ENCODE measurements around the gene PPP2R1B. TPM values are rescaled to one million over a fixed set of nuclear protein-coding genes. Genes with fewer than 3 reads are reported as not detected.

PPP2R1B gene
- total RNA-seq, 1 donor from 2014 or later, result 24.1 TPM

- Histone ChIP-seq H3K4me3 (no peak overlapping the region), H3K4me1 (peaks cover 72% of the 10 kb centered on the region), H3K27me3 (ENCODE audit: low read depth) (no peaks in the 10 kb centered on the region), H3K36me3 (peaks cover 16% of the 10 kb centered on the region), H3K9me3 (no peaks in the 10 kb centered on the region), H3K27ac (peak overlapping the region; percentile 90)
- TF ChIP-seq, protein P1, sequence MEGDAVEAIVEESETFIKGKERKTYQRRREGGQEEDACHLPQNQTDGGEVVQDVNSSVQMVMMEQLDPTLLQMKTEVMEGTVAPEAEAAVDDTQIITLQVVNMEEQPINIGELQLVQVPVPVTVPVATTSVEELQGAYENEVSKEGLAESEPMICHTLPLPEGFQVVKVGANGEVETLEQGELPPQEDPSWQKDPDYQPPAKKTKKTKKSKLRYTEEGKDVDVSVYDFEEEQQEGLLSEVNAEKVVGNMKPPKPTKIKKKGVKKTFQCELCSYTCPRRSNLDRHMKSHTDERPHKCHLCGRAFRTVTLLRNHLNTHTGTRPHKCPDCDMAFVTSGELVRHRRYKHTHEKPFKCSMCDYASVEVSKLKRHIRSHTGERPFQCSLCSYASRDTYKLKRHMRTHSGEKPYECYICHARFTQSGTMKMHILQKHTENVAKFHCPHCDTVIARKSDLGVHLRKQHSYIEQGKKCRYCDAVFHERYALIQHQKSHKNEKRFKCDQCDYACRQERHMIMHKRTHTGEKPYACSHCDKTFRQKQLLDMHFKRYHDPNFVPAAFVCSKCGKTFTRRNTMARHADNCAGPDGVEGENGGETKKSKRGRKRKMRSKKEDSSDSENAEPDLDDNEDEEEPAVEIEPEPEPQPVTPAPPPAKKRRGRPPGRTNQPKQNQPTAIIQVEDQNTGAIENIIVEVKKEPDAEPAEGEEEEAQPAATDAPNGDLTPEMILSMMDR (IDR thresholded peaks at IDR 0.05), result no peak
- ATAC-seq, result no peak
- no peak for DNase-seq
- intact Hi-C loops (cut with DNase I), result no loop called here
Observed at GRCh38 chr11:111736181-111736590, 30.0 kb downstream of the PPP2R1B start.

DNA sequence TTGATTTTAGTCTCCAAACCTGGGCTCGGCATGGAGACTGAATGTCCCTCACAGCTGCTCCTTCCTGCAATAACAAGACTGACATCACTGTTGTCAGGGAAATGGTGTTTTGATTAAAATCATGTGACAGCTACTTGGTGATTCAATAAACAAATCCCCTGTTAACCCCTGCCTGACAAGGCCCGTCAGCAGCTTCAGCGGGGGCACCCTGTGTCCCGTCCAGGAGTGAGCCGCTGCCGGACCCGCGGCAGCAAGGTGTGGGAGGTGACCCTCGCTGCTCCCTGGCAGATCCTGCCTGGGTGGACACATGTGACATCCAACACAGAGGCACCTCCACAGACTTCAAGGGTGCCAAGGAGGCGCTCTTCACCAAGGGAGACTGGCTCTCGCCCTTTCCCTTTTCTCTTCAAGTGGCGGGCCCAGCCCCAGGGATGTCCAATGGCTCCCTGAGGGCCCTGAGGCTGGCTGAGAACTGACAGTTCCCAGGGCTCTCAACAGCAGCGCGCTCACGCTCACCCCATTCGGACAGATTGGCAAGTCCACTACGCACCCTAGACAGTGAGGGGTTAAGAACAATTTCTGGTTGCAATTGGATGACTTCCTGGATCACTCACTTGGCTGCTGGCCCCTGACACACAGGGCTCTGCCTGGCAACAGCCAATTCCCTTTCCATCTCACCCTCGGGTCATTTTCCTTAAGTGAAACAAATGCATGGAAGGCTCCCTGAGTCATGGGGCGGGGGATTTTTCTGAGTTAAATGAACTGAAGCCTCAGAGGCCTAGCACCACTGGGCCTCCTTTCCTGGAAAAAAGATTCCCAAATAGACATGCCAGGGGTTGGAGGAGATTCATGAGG is 30.7 kb downstream of the PPP2R1B start:
- TF ChIP-seq, protein P1 (IDR thresholded peaks at IDR 0.05), result no peak
- Histone ChIP-seq H3K36me3 (peaks cover 9% of the 10 kb centered on the region), H3K27me3 (ENCODE audit: low read depth) (no peaks in the 10 kb centered on the region), H3K27ac (peak overlapping the region; percentile 90), H3K9me3 (no peaks in the 10 kb centered on the region), H3K4me3 (peak overlapping the region; percentile 42), H3K4me1 (peaks cover 78% of the 10 kb centered on the region)
- intact Hi-C loops (cut with DNase I), result no loop called here
- DNase-seq, result no peak
- peak; percentile 72 to 80 for ATAC-seq

- H3K27me3 ChIP-seq (ENCODE audit: low read depth), result no peaks in the 10 kb centered on the region
- H3K36me3 ChIP-seq, result peaks cover 3% of the 10 kb centered on the region
- TF ChIP-seq, protein P1 (IDR thresholded peaks at IDR 0.05), result no peak
- peak overlapping the region; percentile 90 for H3K27ac ChIP-seq
- intact Hi-C loops (cut with DNase I), result no loop called here
- peak overlapping the region; percentile 42 for H3K4me3 ChIP-seq
- H3K9me3 ChIP-seq, result no peaks in the 10 kb centered on the region
- H3K4me1 ChIP-seq, result peaks cover 83% of the 10 kb centered on the region
- DNase-seq, result no peak
- no peak for ATAC-seq
Observed at GRCh38 chr11:111734954-111735261, 31.3 kb downstream of the PPP2R1B start.

GRCh38 chr11:111734101-111734953 is 31.9 kb downstream of the PPP2R1B start:
- peaks cover 83% of the 10 kb centered on the region for H3K4me1 ChIP-seq
- TF ChIP-seq, protein P1 (IDR thresholded peaks at IDR 0.05), result no peak
- ATAC-seq (no peak), DNase-seq (no peak)
- peak overlapping the region; percentile 90 for H3K27ac ChIP-seq
- no peaks in the 10 kb centered on the region for H3K36me3 ChIP-seq
- no peaks in the 10 kb centered on the region for H3K27me3 ChIP-seq (ENCODE audit: low read depth)
- intact Hi-C loops (cut with DNase I), result no loop called here
- no peaks in the 10 kb centered on the region for H3K9me3 ChIP-seq
- peak overlapping the region; percentile 42 for H3K4me3 ChIP-seq

GRCh38 chr11:111733611-111734088 is 32.5 kb downstream of the PPP2R1B start:
- H3K9me3 ChIP-seq, result no peaks in the 10 kb centered on the region
- H3K4me1 ChIP-seq, result peaks cover 83% of the 10 kb centered on the region
- TF ChIP-seq, protein P1 (IDR thresholded peaks at IDR 0.05), result no peak
- no peaks in the 10 kb centered on the region for H3K36me3 ChIP-seq
- DNase-seq (no peak), ATAC-seq (no peak)
- H3K27ac ChIP-seq, result peak overlapping the region; percentile 90
- no peaks in the 10 kb centered on the region for H3K27me3 ChIP-seq (ENCODE audit: low read depth)
- H3K4me3 ChIP-seq, result no peak overlapping the region
- intact Hi-C loops (cut with DNase I), result no loop called here
